Liver (tissue), 9 donors: Measurements from ENCODE around the gene OR5B21. TPM values are rescaled to one million over a fixed set of nuclear protein-coding genes. Genes with fewer than 3 reads are reported as not detected.
A peak's percentile ranks its signal among the peaks of the same experiment; 100 is the strongest.

Experiments used
- DNase-seq: peaks from one replicate; pipeline ENCODE4 v3.0.0-alpha.2; 2017; ENCODE audit warnings: low spot score
- H3K27ac ChIP-seq, 2 donors: one replicate each; pipeline ENCODE4 v1.7.0; 2013; ENCODE audit warnings: inconsistent platforms in 2 of 2, low read length in 2 of 2, control low read depth in 1 of 2, low read depth in 1 of 2, mild to moderate bottlenecking in 1 of 2
- H3K27me3 ChIP-seq, 4 donors: one replicate each; pipeline versions ENCODE4 v1.6.1 to v1.7.0; 2013; ENCODE audit warnings: low read length in 3 of 4, inconsistent platforms in 1 of 4, mild to moderate bottlenecking in 1 of 4, moderate library complexity in 1 of 4; ENCODE audit not compliant: control insufficient read depth in 4 of 4, insufficient read depth in 4 of 4
- H3K36me3 ChIP-seq, 4 donors: one replicate each; pipeline versions ENCODE4 v1.6.1 to v1.7.0; 2013; ENCODE audit warnings: low read length in 3 of 4, mild to moderate bottlenecking in 3 of 4, low read depth in 1 of 4, moderate library complexity in 1 of 4; ENCODE audit not compliant: control insufficient read depth in 4 of 4, insufficient read depth in 3 of 4
- H3K4me1 ChIP-seq, 4 donors: one replicate each; pipeline versions ENCODE4 v1.6.1 to v1.7.0; 2013; ENCODE audit warnings: low read length in 3 of 4, mild to moderate bottlenecking in 3 of 4, moderate library complexity in 1 of 4; ENCODE audit not compliant: control insufficient read depth in 4 of 4, insufficient read depth in 4 of 4
- H3K4me3 ChIP-seq, 3 donors: one replicate each; pipeline versions ENCODE4 v1.6.1 to v1.7.0; 2013; ENCODE audit warnings: low read length in 3 of 3, control low read depth in 1 of 3, low read depth in 1 of 3, mild to moderate bottlenecking in 1 of 3
- H3K9ac ChIP-seq, 2 donors: one replicate each; pipeline ENCODE4 v1.7.0; 2013; ENCODE audit warnings: low read length in 2 of 2, mild to moderate bottlenecking in 2 of 2, moderate library complexity in 2 of 2, control low read depth in 1 of 2, low read depth in 1 of 2
- H3K9me3 ChIP-seq, 4 donors: one replicate each; pipeline versions ENCODE4 v1.6.1 to v1.7.0; 2013; ENCODE audit warnings: low read length in 3 of 4; ENCODE audit not compliant: control insufficient read depth in 4 of 4
- EGR1 ChIP-seq, 2 donors: IDR thresholded peaks; 2 replicates each; pipeline ENCODE4 v1.6.1; 2016 to 2018; ENCODE audit warnings: antibody characterized with exemption in 2 of 2, low read depth in 2 of 2
- FOXA1 ChIP-seq: IDR thresholded peaks from 2 replicates; pipeline ENCODE4 v1.6.1; 2016; ENCODE audit warnings: antibody characterized with exemption
- FOXA2 ChIP-seq: IDR thresholded peaks from 2 replicates; pipeline ENCODE4 v1.6.1; 2016; ENCODE audit warnings: antibody characterized with exemption
- GABPA ChIP-seq, 2 donors: IDR thresholded peaks in 1 of 2; conservative IDR thresholded peaks in 1 of 2; 2 replicates each; pipeline ENCODE4 v1.6.1; 2016; ENCODE audit warnings: antibody characterized with exemption in 2 of 2, mild to moderate bottlenecking in 1 of 2, moderate library complexity in 1 of 2
- HNF4A ChIP-seq, 2 donors: conservative IDR thresholded peaks; 2 replicates each; pipeline ENCODE4 v1.6.1; 2016; ENCODE audit warnings: antibody characterized with exemption in 2 of 2, mild to moderate bottlenecking in 2 of 2
- HNF4G ChIP-seq: IDR thresholded peaks from 2 replicates; pipeline ENCODE4 v1.6.1; 2016; ENCODE audit warnings: antibody characterized with exemption
- JUND ChIP-seq, 2 donors: IDR thresholded peaks; 2 replicates each; pipeline ENCODE4 v1.6.1; 2016; ENCODE audit warnings: antibody characterized with exemption in 2 of 2
- MAX ChIP-seq: IDR thresholded peaks from 2 replicates; pipeline ENCODE4 v1.6.1; 2016; ENCODE audit warnings: antibody characterized with exemption
- NR2F2 ChIP-seq: IDR thresholded peaks from 2 replicates; pipeline ENCODE4 v1.6.1; 2016; ENCODE audit warnings: antibody characterized with exemption
- RAD21 ChIP-seq, 2 donors: IDR thresholded peaks; 2 replicates each; pipeline ENCODE4 v1.6.1; 2016; ENCODE audit warnings: antibody characterized with exemption in 2 of 2, mild to moderate bottlenecking in 2 of 2
- REST ChIP-seq: IDR thresholded peaks from 2 replicates; pipeline ENCODE4 v1.6.1; 2016; ENCODE audit warnings: antibody characterized with exemption, mild to moderate bottlenecking
- RXRA ChIP-seq, 2 donors: IDR thresholded peaks; 2 replicates each; pipeline ENCODE4 v1.6.1; 2017 to 2018; ENCODE audit warnings: antibody characterized with exemption in 2 of 2, mild to moderate bottlenecking in 1 of 2
- SP1 ChIP-seq: IDR thresholded peaks from 2 replicates; pipeline ENCODE4 v1.6.1; 2018; ENCODE audit warnings: antibody characterized with exemption, mild to moderate bottlenecking
- TAF1 ChIP-seq: conservative IDR thresholded peaks from 2 replicates; pipeline ENCODE4 v1.6.1; 2016; ENCODE audit warnings: antibody characterized with exemption, mild to moderate bottlenecking
- YY1 ChIP-seq: IDR thresholded peaks from 2 replicates; pipeline ENCODE4 v1.6.1; 2016; ENCODE audit warnings: antibody characterized with exemption, mild to moderate bottlenecking
- WGBS: extraction: QIAGEN DNeasy Blood & Tissue Kit; methylation state at CpG from one replicate; pipeline ENCODE4 v1.1.7; 2013; 5-methylcytosine and 5-hydroxymethylcytosine counted together
- polyA plus RNA-seq, 2 donors: library from polyadenylated mRNA; stranded (reverse) in 1 of 2; unstranded in 1 of 2; fragments of 200-250 nt in 1 of 2; fragments of >200 nt in 1 of 2; fragmentation: Nextera tagmentation in 1 of 2; extraction: Ambion mirVana in 1 of 2; gene quantifications; one replicate each; pipeline versions ENCODE4 v1.2.1 to v1.2.3, GENCODE V29; 2013 to 2015
- total RNA-seq, 2 donors: library from RNA; depleted of rRNA; stranded (reverse); fragments of >200 nt; gene quantifications; one replicate each; pipeline ENCODE4 v1.2.3, GENCODE V29; 2014
- TF ChIP-seq, protein P1 (sequence below): fragments of 150-350 bp; IDR thresholded peaks from 2 replicates; pipeline ENCODE4 v1.5.1; 2017; ENCODE audit warnings: improper control_type of control experiment, low read depth, low read length; ENCODE audit not compliant: missing input control
- TF ChIP-seq, protein P2 (sequence below): IDR thresholded peaks from 2 replicates; pipeline ENCODE4 v1.6.1; 2016; ENCODE audit warnings: antibody characterized with exemption
- TF ChIP-seq, protein P3 (sequence below): IDR thresholded peaks from 2 replicates; pipeline ENCODE4 v1.6.1; 2016; ENCODE audit warnings: antibody characterized with exemption
- donor health status: healthy.
- donor health status: healthy.
- donor health status: healthy.
- donor health status: healthy.
- donor health status: healthy.

The OR5B21 gene
- total and polyA plus RNA-seq, 4 donors, result not detected

DNA sequence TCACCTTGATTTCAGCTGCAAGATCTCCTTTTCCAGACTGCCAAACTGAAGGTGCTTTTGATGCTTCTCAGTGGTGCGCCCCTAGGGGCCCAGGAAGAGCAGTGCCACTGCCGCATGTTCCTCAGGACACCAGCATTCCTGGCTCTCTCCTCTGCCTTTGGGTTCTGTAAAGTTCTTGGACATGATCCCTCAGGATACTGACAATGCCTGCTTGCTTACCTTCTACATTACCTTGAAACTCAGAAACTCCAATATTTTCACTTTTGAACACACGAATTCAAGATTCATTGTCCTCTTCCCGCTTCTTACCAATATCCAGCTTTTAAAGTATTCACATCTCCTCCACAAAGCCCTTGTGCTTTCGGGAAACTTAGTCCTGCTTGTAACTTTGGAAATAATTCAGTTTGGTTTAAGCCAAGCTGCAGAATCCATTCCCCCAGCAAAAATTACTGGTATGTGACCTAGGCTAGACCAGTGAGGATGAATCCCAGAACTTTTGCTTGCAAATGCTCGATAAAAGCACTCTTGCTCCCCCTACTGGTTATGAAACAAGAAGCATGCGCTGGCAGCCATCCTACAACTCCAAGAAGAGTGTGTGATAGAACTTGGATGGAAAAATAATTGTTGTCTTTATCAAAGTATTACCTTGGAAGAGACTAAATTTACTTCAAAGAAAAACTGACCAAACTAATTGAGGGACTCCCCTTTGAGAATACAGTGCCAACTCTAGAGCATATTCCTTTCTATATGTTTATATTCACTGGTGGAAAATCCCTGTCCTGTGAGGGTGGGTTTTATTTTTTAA lies 16.5 kb upstream of the OR5B21 start:
- H3K9ac ChIP-seq, result peak overlapping the region in 1 of 2 donors; percentile 36
- H3K4me3 ChIP-seq, result no peak overlapping the region
- WGBS, result 43% methylated on average over 7 of the region's 7 CpGs
- H3K4me1 ChIP-seq, result peaks cover 0 to 3% (median under 1%) of the 10 kb centered on the region in 4 donors
- H3K27ac ChIP-seq, result no peak overlapping the region
- DNase-seq, result peak; percentile 44
- peaks cover 2 to 18% (median 12%) of the 10 kb centered on the region in 4 donors for H3K36me3 ChIP-seq
- H3K9me3 ChIP-seq, result no peaks in the 10 kb centered on the region
- H3K27me3 ChIP-seq, result no peaks in the 10 kb centered on the region
- TF ChIP-seq, protein P1, sequence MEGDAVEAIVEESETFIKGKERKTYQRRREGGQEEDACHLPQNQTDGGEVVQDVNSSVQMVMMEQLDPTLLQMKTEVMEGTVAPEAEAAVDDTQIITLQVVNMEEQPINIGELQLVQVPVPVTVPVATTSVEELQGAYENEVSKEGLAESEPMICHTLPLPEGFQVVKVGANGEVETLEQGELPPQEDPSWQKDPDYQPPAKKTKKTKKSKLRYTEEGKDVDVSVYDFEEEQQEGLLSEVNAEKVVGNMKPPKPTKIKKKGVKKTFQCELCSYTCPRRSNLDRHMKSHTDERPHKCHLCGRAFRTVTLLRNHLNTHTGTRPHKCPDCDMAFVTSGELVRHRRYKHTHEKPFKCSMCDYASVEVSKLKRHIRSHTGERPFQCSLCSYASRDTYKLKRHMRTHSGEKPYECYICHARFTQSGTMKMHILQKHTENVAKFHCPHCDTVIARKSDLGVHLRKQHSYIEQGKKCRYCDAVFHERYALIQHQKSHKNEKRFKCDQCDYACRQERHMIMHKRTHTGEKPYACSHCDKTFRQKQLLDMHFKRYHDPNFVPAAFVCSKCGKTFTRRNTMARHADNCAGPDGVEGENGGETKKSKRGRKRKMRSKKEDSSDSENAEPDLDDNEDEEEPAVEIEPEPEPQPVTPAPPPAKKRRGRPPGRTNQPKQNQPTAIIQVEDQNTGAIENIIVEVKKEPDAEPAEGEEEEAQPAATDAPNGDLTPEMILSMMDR, result peak; percentile 79
- peak; percentile 17 for TF ChIP-seq NR2F2
- TF ChIP-seq FOXA1, result no peak
- TF ChIP-seq RXRA (IDR thresholded peaks at IDR 0.05), result no peak
- peak; percentile 10 for TF ChIP-seq YY1
- TF ChIP-seq REST, result no peak
- TF ChIP-seq, protein P2, sequence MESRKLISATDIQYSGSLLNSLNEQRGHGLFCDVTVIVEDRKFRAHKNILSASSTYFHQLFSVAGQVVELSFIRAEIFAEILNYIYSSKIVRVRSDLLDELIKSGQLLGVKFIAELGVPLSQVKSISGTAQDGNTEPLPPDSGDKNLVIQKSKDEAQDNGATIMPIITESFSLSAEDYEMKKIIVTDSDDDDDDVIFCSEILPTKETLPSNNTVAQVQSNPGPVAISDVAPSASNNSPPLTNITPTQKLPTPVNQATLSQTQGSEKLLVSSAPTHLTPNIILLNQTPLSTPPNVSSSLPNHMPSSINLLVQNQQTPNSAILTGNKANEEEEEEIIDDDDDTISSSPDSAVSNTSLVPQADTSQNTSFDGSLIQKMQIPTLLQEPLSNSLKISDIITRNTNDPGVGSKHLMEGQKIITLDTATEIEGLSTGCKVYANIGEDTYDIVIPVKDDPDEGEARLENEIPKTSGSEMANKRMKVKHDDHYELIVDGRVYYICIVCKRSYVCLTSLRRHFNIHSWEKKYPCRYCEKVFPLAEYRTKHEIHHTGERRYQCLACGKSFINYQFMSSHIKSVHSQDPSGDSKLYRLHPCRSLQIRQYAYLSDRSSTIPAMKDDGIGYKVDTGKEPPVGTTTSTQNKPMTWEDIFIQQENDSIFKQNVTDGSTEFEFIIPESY, result no peak
- no peak for TF ChIP-seq GABPA (IDR thresholded peaks at IDR 0.05 in 1 of 2, conservative IDR thresholded peaks at IDR 0.05 in 1 of 2)
- TF ChIP-seq MAX, result no peak
- peak in 1 of 2 donors; percentile 33 for TF ChIP-seq JUND (IDR thresholded peaks at IDR 0.05)
- no peak for TF ChIP-seq EGR1 (IDR thresholded peaks at IDR 0.05; ENCODE audit: low read depth in 2 of 2)
- TF ChIP-seq HNF4G, result no peak
- TF ChIP-seq TAF1, result no peak
- TF ChIP-seq FOXA2, result no peak
- TF ChIP-seq, protein P3, sequence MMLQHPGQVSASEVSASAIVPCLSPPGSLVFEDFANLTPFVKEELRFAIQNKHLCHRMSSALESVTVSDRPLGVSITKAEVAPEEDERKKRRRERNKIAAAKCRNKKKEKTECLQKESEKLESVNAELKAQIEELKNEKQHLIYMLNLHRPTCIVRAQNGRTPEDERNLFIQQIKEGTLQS, result no peak
- no peak for TF ChIP-seq HNF4A (conservative IDR thresholded peaks at IDR 0.05)
- TF ChIP-seq SP1, result no peak
- peak; percentile 76 to 83 for TF ChIP-seq RAD21 (IDR thresholded peaks at IDR 0.05)
